B cell (primary cell): ENCODE data around the gene NCSTN. TPM values are rescaled to one million over a fixed set of nuclear protein-coding genes. Genes with fewer than 3 reads are reported as not detected.

Experiments used
- ATAC-seq: fragments of 200-7000 bp; cut with Tn5 transposase; one replicate; pipeline ENCODE4 v1.10.0; 2021; ENCODE audit warnings: low read depth, mild to moderate bottlenecking, moderate number of reproducible peaks, moderate library complexity
- CTCF ChIA-PET: fragments of 350-600 bp; sonication (Branson Sonifier 250); formaldehyde crosslinking; loops from one replicate; lab custom pipeline; 2021; ENCODE audit warnings: antibody characterized with exemption, inconsistent platforms; lab: Charles Lee
- POLR2A ChIA-PET: fragments of 350-600 bp; sonication (Branson Sonifier 250); formaldehyde crosslinking; loops from one replicate; lab custom pipeline; 2021; ENCODE audit warnings: antibody characterized with exemption; lab: Charles Lee
- DNase-seq: peaks from one replicate; pipeline ENCODE4 v3.0.0; 2013
- H2AFZ ChIP-seq: 2 replicates; pipeline ENCODE4 v1.6.1; 2012; ENCODE audit warnings: mild to moderate bottlenecking, low read depth, low read length; ENCODE audit not compliant: insufficient read depth, poor library complexity, severe bottlenecking
- H3K27ac ChIP-seq, 2 donors: 1 replicate in 1 of 2; 2 replicates in 1 of 2; pipeline ENCODE4 v1.5.1; 2012 to 2013; ENCODE audit warnings: low read length in 2 of 2, mild to moderate bottlenecking in 2 of 2, moderate library complexity in 1 of 2
- H3K27me3 ChIP-seq, 4 experiments: fragments of 200-600 bp in 1 of 4; sonication (generic) in 1 of 4; replicated peaks in 1 of 4; 1 replicate in 2 of 4; 2 replicates in 2 of 4; pipeline versions ENCODE4 v1.6.1 to v1.7.0; 2013 to 2016; ENCODE audit warnings: low read length in 3 of 4, mild to moderate bottlenecking in 2 of 4, mixed read lengths in 1 of 4, moderate library complexity in 1 of 4; ENCODE audit not compliant: insufficient read depth in 4 of 4, control insufficient read depth in 3 of 4; ENCODE audit errors: control extremely low read depth in 1 of 4
- H3K36me3 ChIP-seq, 2 experiments: replicated peaks in 1 of 2; 1 replicate in 1 of 2; 2 replicates in 1 of 2; pipeline versions ENCODE4 v1.6.1 to v1.7.1; 2013; ENCODE audit warnings: low read length in 1 of 2; ENCODE audit not compliant: insufficient read depth in 2 of 2, control insufficient read depth in 1 of 2; ENCODE audit errors: control extremely low read depth in 1 of 2, extremely low read depth in 1 of 2
- H3K4me1 ChIP-seq, 2 donors: fragments of 200-600 bp in 1 of 2; sonication (generic) in 1 of 2; 1 replicate in 1 of 2; 2 replicates in 1 of 2; pipeline versions ENCODE4 v1.5.1 to v1.6.1; 2013 to 2017; ENCODE audit warnings: low read length in 2 of 2; ENCODE audit not compliant: control insufficient read depth in 2 of 2, insufficient read depth in 2 of 2
- H3K4me2 ChIP-seq: replicated peaks from 2 replicates; pipeline ENCODE3; 2012; ENCODE audit warnings: mild to moderate bottlenecking, low read depth, low read length; ENCODE audit not compliant: poor library complexity, severe bottlenecking
- H3K4me3 ChIP-seq, 5 experiments: fragments of 200-600 bp in 1 of 5; sonication (generic) in 1 of 5; 1 replicate in 3 of 5; 2 replicates in 2 of 5; pipeline versions ENCODE4 v1.5.1 to v1.7.0; 2011 to 2016; ENCODE audit warnings: low read length in 4 of 5, mild to moderate bottlenecking in 4 of 5, low read depth in 2 of 5, control low read depth in 1 of 5, moderate library complexity in 1 of 5; ENCODE audit not compliant: insufficient read depth in 1 of 5; ENCODE audit errors: control extremely low read depth in 1 of 5, extremely low read depth in 1 of 5
- H3K79me2 ChIP-seq: fragments of 200-600 bp; sonication (generic); one replicate; pipeline ENCODE4 v1.6.0; 2016; ENCODE audit warnings: low read length; ENCODE audit not compliant: control insufficient read depth, insufficient read depth
- H3K9ac ChIP-seq: fragments of 200-600 bp; sonication (generic); 2 replicates; pipeline ENCODE4 v1.6.1; 2017; ENCODE audit warnings: mild to moderate bottlenecking, low read length, moderate library complexity
- H3K9me3 ChIP-seq, 3 donors: one replicate each; pipeline versions ENCODE4 v1.6.1 to v1.7.1; 2013; ENCODE audit warnings: low read length in 2 of 3; ENCODE audit not compliant: control insufficient read depth in 2 of 3, insufficient read depth in 1 of 3; ENCODE audit errors: control extremely low read depth in 1 of 3
- H4K20me1 ChIP-seq: 2 replicates; pipeline ENCODE4 v1.6.0; 2012; ENCODE audit warnings: mild to moderate bottlenecking, low read length; ENCODE audit not compliant: insufficient read depth, control insufficient read depth, poor library complexity, severe bottlenecking
- H3K27ac Mint-ChIP-seq: one replicate; pipeline ENCODE4 v1.8.0; 2021; ENCODE audit warnings: mixed read lengths
- H3K27me3 Mint-ChIP-seq: one replicate; pipeline ENCODE4 v1.8.0; 2021; ENCODE audit warnings: mixed read lengths
- H3K4me1 Mint-ChIP-seq: one replicate; pipeline ENCODE4 v1.8.0; 2021; ENCODE audit warnings: mixed read lengths
- H3K4me3 Mint-ChIP-seq: one replicate; pipeline ENCODE4 v1.8.0; 2021; ENCODE audit warnings: mixed read lengths
- H3K9me3 Mint-ChIP-seq: one replicate; pipeline ENCODE4 v1.8.0; 2022; ENCODE audit warnings: mixed read lengths; ENCODE audit not compliant: insufficient read depth
- EZH2 ChIP-seq: IDR thresholded peaks from 2 replicates; pipeline ENCODE4 v1.6.1; 2012; ENCODE audit warnings: borderline replicate concordance, low read depth, mild to moderate bottlenecking, moderate library complexity, low read length; ENCODE audit not compliant: insufficient read depth, poor library complexity, severe bottlenecking
- WGBS: methylation state at CpG from one replicate; pipeline ENCODE4 v1.1.5; 2013; ENCODE audit warnings: missing lambda C conversion rate; ENCODE audit not compliant: insufficient coverage; 5-methylcytosine and 5-hydroxymethylcytosine counted together
- intact Hi-C: fragments of 100-400 bp; cut with micrococcal nuclease; formaldehyde crosslinking; loops from one replicate; pipeline ENCODE4 v1.10.0; 2022
- polyA plus RNA-seq: library from polyadenylated mRNA; depleted of rRNA; stranded (reverse); fragments of >200 nt; gene quantifications from 2 replicates; pipeline ENCODE4 v1.2.3, GENCODE V29; 2012
- total RNA-seq, 2 donors: library from RNA; stranded (reverse); fragments of 120-200 nt in 1 of 2; gene quantifications; 1 replicate in 1 of 2; 2 replicates in 1 of 2; pipeline versions ENCODE4 v1.2.3 to v1.2.4, GENCODE V29; 2013 to 2022
- TF ChIP-seq, protein P1 (sequence below): fragments of 200-600 bp; IDR thresholded peaks from one replicate; pipeline ENCODE4 v1.8.0; 2022; ENCODE audit warnings: antibody characterized with exemption, mild to moderate bottlenecking

NCSTN gene
- total and polyA plus RNA-seq, 2 donors (not counting 1 experiment from before 2014, with no cell fraction given), result 95.1 to 110 TPM

GRCh38 chr1:160375788-160376524 lies 32.8 kb downstream of the NCSTN start:
- Histone ChIP-seq H3K27ac (peak overlapping the region in 1 of 2 donors; percentile 35), H3K79me2 (no peaks in the 10 kb centered on the region), H3K4me1 (peaks cover 19 to 23% of the 10 kb centered on the region in 2 donors), H3K4me3 (peak overlapping the region in 3 of 5 experiments; percentile 7 to 21 (median 11)), H3K36me3 (no peaks in the 10 kb centered on the region), H3K9ac (peak overlapping the region; percentile 27), H3K9me3 (no peaks in the 10 kb centered on the region), H2AFZ (peak overlapping the region; percentile 71), H4K20me1 (no peaks in the 10 kb centered on the region), H3K27me3 (no peaks in the 10 kb centered on the region), H3K4me2 (peak overlapping the region; percentile 63)
- CTCF ChIA-PET, result interaction anchor here (0.7 to 7.8 kb wide), 46 partner anchors 8 to 329 kb away, joined by 3 to 79 read pairs (median 5); partner anchors contain the start of genes ATP1A4, DCAF8, NCSTN and PEX19
- Mint-ChIP-seq H3K4me3 (peak overlapping the region; percentile 70), H3K4me1 (peaks cover 24% of the 10 kb centered on the region), H3K27me3 (no peaks in the 10 kb centered on the region), H3K9me3 (no peaks in the 10 kb centered on the region), H3K27ac (peak overlapping the region; percentile 73)
- POLR2A ChIA-PET, result interaction anchor here (1.4 kb wide), 1 partner anchor 277 kb away, joined by 3 read pairs; the partner anchor contains the start of gene IGSF8
- DNase-seq (peak; percentile 41), ATAC-seq (peak; percentile 34)
- 24% methylated on average over 9 of the region's 9 CpGs for WGBS
- TF ChIP-seq, protein P1, sequence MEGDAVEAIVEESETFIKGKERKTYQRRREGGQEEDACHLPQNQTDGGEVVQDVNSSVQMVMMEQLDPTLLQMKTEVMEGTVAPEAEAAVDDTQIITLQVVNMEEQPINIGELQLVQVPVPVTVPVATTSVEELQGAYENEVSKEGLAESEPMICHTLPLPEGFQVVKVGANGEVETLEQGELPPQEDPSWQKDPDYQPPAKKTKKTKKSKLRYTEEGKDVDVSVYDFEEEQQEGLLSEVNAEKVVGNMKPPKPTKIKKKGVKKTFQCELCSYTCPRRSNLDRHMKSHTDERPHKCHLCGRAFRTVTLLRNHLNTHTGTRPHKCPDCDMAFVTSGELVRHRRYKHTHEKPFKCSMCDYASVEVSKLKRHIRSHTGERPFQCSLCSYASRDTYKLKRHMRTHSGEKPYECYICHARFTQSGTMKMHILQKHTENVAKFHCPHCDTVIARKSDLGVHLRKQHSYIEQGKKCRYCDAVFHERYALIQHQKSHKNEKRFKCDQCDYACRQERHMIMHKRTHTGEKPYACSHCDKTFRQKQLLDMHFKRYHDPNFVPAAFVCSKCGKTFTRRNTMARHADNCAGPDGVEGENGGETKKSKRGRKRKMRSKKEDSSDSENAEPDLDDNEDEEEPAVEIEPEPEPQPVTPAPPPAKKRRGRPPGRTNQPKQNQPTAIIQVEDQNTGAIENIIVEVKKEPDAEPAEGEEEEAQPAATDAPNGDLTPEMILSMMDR, result no peak
- no peak for TF ChIP-seq EZH2
- intact Hi-C loops, result loop anchor here (1.0 to 5.0 kb wide), 6 partner anchors 21 to 275 kb away; partner anchors contain the start of genes COPA and NCSTN
